HG03558 (cell line): Measurements from ENCODE around the gene NDUFS2.

Experiments used
- ATAC-seq: cut with Tn5 transposase; IDR thresholded peaks from one replicate; pipeline ENCODE4 v1.9.1; 2021; ENCODE audit warnings: moderate number of reproducible peaks; ENCODE audit not compliant: unreplicated experiment; ENCODE audit errors: extremely low read depth

The NDUFS2 gene

DNA sequence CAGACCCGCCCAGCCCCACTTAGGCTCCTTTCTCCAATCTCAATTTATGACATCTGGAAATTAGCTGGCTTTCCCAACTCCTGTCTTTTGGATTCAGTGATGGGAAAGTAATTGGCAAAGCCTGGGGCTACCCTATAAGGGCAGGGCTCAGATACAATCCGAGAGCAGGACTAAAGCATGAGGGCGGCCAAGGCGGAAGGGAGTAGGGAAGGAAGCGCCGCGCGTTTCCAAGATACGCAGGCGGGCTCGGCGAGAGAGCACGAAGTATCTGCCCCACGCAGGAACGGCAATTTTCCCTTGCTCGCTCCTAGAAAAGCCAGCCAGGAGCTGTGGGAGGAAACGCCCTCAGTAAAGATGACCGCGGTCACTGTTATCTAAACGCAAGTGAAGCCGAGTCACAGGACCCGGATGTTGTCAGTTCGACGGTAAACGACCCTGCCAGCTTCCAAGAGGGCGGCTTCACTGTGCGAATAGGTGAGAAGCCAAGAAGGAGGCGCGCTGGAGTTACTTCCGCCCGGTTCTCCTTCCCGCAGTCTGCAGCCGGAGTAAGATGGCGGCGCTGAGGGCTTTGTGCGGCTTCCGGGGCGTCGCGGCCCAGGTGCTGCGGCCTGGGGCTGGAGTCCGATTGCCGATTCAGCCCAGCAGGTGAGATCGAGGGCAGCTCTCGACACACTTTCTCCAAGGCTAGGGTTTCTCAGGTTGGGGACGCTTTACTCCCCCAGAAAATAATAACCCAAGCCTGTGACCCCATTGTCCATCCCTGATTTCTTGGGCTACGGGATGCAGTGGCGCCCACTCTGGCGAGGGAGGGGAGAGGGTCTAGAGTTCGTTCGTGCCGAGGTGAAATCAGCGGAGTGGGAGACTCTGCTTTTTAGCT, at the start of gene NDUFS2:
Gene NDUFS2 (plus strand): TSS at position 532 of the 877 bp plus-strand sequence. CDS start 19 bp downstream, at position 551.
- ATAC-seq, result peak; percentile 64

DNA sequence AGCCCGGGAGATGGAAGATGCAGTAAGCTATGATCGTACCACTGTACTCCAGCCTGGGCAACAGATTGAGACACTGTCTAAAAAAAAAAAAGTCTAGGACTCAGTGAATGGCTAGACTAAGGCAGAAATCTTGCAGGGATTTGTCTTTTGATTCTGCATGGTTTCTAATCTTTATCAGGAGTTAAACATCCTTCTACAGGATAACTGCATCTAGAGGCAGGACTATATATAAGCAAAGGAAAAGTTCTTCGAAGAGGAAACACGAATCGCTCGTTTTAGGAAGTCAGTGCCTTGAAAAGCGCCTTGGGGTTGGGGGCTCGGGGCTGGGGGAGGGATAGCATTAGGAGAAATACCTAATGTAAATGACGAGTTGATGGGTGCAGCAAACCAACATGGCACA, 49.0 kb upstream of the NDUFS2 start:
- no peak for ATAC-seq

GRCh38 chr1:161153682-161154337, 48.4 kb upstream of the NDUFS2 start, which contains the start of gene UFC1:
UFC1 (plus strand) TSS chr1:161153978; CDS start chr1:161153998, 20 bp downstream.
- ATAC-seq, result peak; percentile 77

GRCh38 chr1:161157867-161158266, 44.3 kb upstream of the NDUFS2 start:
- ATAC-seq, result no peak

DNA sequence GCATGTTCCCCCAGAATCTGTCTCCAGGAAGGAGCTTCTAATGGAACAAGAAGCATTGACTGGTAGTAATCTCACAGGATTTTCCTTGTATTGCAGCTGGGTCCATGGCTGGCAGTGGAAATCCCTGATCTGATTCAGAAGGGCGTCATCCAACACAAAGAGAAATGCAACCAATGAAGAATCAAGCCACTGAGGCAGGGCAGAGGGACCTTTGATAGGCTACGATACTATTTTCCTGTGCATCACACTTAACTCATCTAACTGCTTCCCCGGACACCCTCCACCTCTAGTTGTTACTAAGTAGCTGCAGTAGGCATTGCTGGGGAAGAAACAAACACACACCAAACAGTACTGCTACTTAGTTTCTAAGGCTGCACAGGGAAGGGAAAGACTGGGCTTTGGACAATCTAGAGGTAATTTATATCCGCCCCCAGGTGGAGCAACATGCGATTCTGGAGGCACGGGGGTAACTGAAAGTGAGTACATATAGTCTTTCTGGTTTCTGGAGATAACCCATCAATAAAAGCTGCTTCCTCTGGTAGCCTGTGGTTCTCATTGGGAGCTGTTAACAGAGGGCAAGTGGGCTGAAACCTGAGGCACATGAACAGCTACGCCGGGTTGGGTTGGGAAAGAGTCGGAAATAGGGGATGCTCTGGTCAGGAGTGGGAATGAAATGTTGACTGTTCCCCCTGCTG, 43.7 kb upstream of the NDUFS2 start:
- ATAC-seq, result no peak

- ATAC-seq, result peak; percentile 51
Measured at GRCh38 chr1:161159087-161159912, 42.9 kb upstream of the NDUFS2 start, which contains the start of gene USP21. USP21 (plus strand) TSS chr1:161159500; CDS start chr1:161160641, 1,141 bp downstream.

DNA sequence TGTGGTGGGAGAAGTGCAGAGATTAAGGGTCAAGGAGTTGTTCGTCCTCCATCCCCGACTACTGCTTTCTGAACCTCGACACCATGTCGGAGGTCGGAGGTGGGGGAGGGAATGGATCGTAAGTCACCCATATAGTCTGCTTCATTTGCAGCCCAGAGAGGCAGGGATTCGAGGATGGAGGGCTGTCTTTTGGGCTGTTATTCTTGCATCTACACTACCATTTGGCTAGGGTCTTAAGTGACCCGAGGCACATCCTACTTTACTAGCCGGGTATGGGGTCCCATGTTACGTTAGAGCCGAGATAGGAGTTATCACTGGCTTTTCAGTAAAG, 42.3 kb upstream of the NDUFS2 start:
- ATAC-seq, result no peak

GRCh38 chr1:161160671-161161145, 41.5 kb upstream of the NDUFS2 start:
- no peak for ATAC-seq

GRCh38 chr1:161161652-161162051, 40.5 kb upstream of the NDUFS2 start:
- no peak for ATAC-seq

DNA sequence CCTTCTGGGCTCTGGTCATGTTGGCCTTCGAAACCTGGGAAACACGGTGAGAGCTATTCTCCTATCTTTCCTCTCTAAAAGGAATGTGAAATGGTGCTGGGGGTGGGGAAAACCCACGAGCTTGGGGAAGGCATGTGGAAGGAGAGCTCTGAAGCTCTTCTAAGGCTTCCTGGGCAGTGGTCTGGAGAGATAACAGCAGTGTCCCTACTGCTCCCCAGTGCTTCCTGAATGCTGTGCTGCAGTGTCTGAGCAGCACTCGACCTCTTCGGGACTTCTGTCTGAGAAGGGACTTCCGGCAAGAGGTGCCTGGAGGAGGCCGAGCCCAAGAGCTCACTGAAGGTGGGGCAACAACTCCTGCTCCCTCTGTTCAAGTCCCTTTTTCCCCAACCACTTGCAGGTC, 40.1 kb upstream of the NDUFS2 start:
- ATAC-seq, result no peak

GRCh38 chr1:161162806-161163205, 39.4 kb upstream of the NDUFS2 start:
- ATAC-seq, result no peak

DNA sequence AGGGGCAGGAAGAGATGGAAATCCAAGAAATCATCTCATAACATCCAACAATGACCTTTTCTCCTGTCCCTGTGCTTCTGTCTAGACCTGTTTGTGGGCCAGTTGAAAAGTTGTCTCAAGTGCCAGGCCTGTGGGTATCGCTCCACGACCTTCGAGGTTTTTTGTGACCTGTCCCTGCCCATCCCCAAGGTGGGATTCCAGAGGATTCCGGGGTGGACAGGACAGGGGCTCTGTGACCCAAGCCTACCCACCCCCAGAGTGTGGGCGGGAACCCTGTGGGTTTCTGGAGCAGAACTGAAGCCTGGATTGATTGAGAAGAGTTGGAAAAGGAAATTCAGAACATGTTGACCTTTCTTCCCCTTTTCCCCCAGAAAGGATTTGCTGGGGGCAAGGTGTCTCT, 38.4 kb upstream of the NDUFS2 start:
- no peak for ATAC-seq

GRCh38 chr1:161164901-161165610, 37.1 kb upstream of the NDUFS2 start:
- ATAC-seq, result no peak

DNA sequence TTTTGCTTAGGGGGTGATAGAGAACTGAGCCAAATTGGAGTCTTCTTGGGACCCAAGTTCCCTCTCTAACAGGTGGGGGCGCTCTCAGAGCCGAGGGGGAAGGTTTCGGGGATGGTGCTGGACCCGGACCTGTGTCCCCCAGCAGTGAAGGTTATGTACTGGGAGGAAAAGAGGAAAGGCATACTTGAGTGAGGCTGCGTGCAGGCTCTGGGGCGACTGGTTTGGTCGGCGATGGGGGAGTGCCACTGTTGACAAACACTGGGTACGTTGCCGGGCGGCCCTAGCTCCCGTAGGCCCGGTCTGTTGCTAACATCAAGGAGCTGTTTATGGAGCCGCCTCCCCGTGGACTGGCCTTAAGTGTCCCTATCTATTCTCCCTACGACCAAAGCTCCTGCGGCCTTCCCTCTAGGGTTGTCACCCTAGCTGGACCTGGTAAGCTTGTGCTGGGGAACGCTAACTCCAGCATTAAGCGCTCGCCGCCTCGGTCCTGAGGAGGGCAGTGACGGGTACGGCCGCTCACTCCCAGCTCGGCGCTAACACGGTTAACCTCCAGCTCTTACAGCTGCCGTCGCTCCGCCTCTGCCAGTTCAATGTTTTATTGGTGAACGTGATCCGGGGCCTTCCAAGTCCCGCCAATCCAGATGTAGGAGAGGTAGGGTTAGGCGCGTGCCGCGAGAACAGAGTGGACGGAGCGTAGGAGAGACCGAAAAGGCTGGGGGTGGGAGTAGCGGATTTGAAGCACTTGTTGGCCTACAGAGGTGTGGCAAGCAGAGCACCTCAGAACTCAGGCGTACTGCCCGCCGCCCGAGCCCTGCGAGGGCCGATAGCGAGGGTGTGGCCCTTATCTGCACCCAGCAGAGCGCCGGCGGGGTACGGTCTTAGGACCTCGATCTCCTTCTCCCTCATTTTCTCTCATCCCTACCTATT, 36.2 kb upstream of the NDUFS2 start, which contains the start of gene PPOX:
Gene PPOX (plus strand): TSS at position 685 of the 927 bp plus-strand sequence. CDS start 422 bp downstream, outside the sequence.
- ATAC-seq, result peak; percentile 83

DNA sequence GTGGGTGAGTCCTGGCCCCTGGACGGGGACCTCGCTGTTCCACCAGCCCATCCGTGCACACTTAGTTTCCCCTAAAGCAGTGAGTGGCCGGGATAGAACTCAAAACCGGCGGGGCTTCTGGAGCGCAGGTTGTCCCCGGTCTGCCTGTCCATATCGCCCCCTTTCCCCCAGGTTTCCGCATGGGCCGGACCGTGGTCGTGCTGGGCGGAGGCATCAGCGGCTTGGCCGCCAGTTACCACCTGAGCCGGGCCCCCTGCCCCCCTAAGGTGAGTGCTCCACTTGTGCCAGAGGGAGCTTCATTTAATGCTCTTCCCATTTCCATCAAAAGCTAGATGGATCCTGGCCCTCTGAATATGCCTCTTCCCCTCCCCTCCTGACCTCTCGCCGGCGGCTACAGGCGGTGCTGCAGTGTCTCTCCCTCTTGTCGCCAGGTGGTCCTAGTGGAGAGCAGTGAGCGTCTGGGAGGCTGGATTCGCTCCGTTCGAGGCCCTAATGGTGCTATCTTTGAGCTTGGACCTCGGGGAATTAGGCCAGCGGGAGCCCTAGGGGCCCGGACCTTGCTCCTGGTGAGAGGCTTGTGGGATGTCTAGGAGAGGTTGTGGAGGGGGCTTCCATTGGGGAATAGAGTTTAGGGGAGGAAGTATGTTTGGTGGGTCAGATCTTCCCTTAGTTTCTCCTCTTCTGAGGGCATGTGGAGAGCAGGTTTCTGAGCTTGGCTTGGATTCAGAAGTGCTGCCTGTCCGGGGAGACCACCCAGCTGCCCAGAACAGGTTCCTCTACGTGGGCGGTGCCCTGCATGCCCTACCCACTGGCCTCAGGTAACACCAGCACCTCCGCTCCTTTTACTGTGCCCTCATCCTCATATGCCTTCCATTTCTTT, 35.3 kb upstream of the NDUFS2 start:
- ATAC-seq, result no peak

DNA sequence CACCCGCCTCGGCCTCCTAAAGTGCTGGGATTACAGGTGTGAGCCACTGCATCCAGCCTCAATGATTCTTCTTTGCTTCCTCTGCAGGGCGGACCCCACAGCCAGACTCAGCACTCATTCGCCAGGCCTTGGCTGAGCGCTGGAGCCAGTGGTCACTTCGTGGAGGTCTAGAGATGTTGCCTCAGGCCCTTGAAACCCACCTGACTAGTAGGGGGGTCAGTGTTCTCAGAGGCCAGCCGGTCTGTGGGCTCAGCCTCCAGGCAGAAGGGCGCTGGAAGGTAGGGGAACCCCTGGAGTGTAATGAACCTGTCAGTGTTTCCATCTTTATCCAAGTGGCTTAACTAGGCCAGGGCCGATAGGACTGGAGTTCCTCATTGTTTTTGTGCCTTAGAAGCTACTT, 33.3 kb upstream of the NDUFS2 start:
- no peak for ATAC-seq

DNA sequence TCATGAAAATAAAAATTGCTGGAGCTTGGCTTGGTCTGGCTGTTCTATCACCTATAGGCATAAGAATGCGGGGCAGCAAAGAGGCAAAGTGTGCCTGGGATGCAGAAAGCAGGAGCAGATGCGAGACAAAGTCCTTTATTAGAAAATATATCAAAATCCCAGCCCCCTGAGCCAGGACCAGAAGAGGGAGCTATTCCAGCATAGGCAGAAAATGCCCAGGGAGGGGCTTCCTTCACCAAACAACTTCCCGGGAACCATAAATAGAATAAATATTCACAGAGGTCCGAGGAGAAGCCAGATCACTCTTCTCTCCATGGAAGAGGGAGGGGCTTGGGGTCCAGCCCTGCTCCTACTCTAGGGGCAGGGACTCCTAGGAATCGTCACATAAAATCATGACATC, 31.0 kb upstream of the NDUFS2 start:
- no peak for ATAC-seq
